Stimulated activated CD4-positive, alpha-beta T cell treated with anti-CD3 and anti-CD28 coated beads, Interleukin-4, amount 100 ng/mL, for 4 hours (primary cell): ENCODE data around the gene STXBP5.

Experiments
- DNase-seq, 2 experiments: peaks; one replicate each; pipeline ENCODE4 v3.0.0-alpha.2; 2020

Gene STXBP5

DNA sequence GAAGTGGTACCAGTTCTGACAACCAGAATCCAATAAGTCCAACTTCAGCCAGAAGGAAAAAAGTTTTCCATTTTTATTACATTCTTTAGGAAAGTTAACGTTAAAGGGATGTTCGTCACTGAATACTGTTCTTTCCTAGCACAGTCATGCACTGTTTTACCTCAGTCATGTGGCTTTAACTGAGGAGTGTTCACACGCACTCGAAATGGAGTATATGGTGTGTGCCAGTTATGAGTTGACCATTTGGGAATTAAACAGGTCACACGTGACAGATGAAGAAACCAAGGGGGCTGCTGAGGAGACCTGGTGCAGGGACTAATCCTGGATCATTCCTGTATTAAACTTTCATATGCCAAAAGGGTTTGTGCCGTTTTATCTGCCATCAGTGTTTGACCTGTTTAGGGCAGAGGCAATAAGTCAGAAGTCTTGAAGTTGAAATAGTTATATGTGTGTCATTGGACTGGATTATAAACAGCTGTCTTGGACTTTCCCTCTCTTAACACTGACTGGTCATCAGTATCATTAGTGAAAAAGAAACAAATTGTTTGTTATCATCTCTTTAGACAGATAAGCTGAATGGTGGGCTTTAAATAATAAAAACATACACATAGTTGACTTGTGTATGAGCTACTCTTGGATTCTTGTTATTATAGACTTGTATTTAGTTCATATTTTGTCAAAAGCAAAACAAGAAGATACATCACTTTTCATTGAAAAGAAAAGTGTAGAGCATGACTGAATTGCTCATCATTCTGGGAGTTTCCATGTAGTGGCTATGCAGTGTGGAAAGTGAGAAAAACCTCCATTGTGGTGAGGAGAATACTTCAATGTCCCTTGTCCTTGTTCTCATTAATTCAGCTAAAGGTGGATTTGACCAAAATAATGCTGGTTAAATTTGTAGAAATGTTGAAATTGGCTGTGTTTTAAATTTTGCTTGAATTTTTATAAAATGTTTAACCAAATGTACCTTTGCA, 180.8 kb downstream of the STXBP5 start:
- no peak for DNase-seq

GRCh38 chr6:147389463-147389862, 185.2 kb downstream of the STXBP5 start:
- no peak for DNase-seq

DNA sequence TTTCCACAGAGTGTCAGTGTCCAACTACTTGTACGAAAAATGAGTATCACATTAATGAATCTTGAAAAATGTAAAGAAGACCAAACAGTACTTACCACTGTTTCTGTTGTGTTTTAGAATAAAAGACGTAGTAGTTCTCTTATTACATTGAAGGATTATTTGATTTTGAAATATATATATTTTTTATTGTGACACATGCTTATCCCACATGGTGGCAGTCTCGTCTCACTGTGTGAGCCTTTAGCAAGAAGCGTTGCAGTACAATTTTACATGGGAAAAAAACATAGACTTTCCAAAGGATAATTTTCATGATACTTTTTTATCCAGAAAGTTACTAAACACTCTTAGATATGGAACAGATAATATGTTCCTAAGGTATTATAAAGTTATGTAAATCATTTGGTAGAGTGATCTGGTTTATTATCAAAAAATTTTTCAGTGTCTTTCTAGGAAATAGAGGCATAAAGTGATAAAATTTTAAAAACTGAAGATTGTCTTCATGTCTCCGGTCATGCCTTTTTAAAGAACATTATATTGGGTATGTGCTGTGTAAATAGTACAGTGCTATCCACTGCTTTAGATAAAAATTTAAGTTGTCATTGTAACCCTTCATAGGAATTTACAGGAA, 186.8 kb downstream of the STXBP5 start:
- DNase-seq: no peak

DNA sequence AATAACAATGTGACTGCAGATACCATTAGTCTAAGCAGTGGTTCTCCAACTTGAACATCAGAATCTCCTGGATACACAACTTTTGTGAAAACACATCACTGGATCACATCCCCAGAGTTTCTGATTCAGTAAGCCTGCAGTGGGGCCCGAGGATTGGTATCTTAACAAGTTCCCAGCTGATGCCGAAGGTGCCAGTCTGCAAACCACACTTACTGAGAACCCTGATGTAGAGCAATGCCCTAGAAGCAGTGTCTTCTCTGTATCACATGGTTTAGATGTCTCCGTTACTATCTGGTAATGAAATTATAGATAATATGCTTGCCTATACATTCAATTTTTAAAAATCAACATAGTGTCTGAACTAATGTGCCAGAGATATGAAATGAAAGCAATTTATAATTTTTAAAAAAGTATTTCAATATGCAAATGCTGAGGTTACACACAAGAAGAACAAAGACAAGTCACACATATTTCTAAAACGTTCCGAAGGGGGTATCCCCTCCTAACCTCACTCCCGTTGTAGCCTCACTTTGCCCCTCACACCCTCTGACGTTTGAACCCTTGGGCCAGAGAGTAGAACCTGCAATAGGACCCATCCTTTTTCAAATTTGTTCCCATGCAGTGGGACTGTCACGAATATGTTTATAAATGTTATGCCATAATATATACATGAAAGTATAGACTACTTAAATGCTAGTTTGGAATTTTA, 188.9 kb downstream of the STXBP5 start:
- no peak for DNase-seq

- DNase-seq: no peak
These were observed 190.9 kb downstream of the STXBP5 start for GRCh38 chr6:147395158-147395557.

DNA sequence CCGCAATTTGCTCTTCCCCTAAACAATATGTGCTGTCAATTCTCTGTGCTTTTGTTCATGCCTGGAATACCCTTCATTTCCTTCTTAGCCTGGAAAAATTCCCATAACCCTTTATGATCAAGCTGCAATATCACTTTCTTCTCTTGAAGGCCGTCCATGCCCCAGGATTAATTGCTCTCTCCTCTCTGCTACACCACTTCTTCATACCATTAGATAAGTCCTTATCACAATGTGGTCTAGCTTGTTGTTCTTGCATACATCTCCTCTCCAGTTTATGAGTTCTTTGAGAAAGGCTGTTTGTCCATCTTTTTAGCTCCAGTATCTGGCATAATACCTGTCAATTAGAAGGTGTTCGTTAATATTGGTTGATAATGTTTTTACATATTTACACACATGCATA, 193.1 kb downstream of the STXBP5 start:
- no peak for DNase-seq

DNA sequence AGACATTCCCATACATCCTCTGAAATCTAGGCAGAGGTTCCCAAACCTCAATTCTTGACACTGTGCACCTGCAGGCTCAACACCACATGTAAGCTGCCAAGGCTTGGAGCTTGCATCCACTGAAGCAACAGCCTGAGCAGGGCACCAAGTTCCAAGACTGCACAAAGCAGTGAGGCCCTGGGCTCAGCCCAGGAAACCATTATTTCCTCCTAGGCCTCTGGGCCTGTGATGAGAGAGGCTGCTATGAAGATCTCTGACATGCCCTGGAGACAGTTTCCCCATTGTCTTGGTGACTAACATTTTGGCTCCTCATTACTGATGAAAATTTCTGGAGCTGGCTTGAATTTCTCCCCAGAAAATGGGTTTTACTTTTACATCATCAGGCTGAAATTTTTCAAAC, 196.8 kb downstream of the STXBP5 start:
- no peak for DNase-seq

- DNase-seq: no peak
These were observed 197.6 kb downstream of the STXBP5 start for GRCh38 chr6:147401779-147402178.

DNA sequence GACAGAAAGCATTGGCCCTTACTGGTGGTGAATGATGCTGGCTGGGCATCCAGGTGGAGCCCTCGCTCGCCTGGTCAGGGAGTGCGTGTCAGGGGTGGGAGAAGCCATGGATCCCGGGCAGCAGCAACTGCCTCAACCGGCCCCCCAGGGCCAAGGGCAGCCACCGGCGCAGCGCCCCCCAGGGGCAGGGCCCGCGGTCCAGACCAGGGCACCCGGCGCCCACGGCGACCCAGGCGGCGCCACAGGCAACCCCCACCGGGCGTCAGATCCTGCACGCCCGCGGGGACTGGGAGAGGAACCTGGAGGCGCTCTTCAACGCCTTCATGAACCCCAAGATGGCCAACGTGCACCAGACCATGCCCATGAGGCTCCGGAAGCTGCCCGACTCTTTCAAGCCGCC, 202.6 kb downstream of the STXBP5 start:
- no peak for DNase-seq

DNA sequence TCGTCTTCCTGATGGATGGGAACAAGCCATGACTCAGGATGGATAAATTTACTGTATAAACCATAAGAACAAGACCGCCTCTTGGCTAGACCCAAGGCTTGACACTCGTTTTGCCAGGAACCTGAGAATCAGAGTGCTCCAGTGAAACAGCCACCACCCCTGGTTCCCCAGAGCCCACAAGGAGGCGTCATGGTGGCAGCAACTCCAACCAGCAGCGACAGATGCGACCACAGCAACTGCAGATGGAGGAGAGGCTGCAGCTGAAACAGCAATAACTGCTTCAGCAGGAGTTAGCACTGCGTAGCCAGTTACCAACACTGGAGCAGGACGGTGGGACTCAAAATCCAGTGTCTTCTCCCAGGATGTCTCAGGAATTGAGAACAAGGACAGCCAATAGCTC, 203.4 kb downstream of the STXBP5 start:
- DNase-seq: no peak

- no peak for DNase-seq
These were observed 212.4 kb downstream of the STXBP5 start for GRCh38 chr6:147416622-147417021.

DNA sequence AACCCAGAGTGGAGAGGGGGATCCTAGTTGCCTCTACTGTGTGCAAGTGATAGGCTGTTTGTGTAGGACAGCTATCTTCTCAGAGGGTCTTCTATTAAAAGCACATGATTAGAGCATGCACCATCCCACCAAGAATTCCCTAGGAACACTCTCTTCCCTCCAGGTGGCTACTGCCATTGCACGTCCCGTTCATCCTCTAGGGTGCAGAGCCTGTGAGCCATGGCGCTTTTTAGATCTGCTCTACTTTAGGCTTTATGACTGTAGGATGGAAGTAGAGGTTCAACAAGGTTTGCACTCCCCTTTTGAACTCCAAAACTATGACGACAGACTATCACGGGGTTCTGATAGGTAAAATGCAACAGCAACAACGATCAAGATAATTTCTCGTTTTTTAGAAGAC, 213.7 kb downstream of the STXBP5 start:
- DNase-seq: no peak

- DNase-seq: no peak
These were observed 214.3 kb downstream of the STXBP5 start for GRCh38 chr6:147418523-147418922.

- no peak for DNase-seq
These were observed 217.7 kb downstream of the STXBP5 start for GRCh38 chr6:147421903-147422302.

DNA sequence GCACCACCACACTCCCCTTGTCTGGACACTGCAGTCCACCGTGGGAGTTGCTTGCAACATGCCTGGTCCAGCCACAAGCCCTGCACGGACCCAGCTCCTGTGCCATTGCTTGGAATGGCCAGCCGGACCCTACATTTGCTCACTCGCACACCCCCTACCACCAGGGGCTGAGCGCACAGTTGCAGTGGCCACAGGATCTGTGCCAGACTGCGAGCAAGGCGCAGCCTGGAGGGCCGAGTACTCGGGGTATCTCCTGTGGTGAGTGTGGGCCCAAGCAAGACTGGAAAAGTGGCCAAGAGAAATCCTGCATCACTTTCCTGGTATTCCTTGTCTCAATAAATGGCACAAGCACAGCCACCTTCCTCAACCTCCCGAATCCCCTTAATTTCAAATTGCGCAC, 218.9 kb downstream of the STXBP5 start:
- no peak for DNase-seq

- DNase-seq: no peak
These were observed 225.6 kb downstream of the STXBP5 start for GRCh38 chr6:147429794-147430193.

DNA sequence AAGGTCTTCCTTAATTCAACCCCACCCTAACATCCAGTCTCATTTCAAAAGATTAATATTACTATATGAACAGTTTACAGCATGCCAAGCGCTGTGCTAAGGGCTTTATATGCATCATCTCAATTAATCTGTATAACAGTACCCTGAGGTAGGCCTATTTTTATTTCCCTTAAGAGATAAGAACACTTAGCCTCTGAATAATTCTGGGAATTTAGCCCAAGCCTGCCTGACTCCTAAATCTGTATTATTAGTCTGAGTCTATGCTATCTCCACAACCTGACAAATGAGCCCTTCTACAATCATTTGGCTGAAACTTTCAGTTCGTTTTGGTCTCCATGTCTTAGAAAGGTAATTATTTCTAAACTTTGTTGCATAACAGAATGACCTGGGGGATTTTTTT, 226.6 kb downstream of the STXBP5 start:
- DNase-seq: no peak

GRCh38 chr6:147434076-147434475, 229.9 kb downstream of the STXBP5 start:
- DNase-seq: no peak

- DNase-seq: no peak
These were observed 230.3 kb downstream of the STXBP5 start for GRCh38 chr6:147434516-147434915.

- DNase-seq: no peak
These were observed 233.4 kb downstream of the STXBP5 start for GRCh38 chr6:147437615-147438014.

GRCh38 chr6:147438758-147439528, 234.7 kb downstream of the STXBP5 start:
- no peak for DNase-seq
